ENCODE data around the gene GID8. TPM values are rescaled to one million over a fixed set of nuclear protein-coding genes. Genes with fewer than 3 reads are reported as not detected.

The GID8 gene
- total and polyA plus RNA-seq, 9 of the 15 experiments (the other 6 are each of a cell fraction or from before 2014, with no cell fraction given): 7.5 to 31.6 (median 22.2) TPM

DNA sequence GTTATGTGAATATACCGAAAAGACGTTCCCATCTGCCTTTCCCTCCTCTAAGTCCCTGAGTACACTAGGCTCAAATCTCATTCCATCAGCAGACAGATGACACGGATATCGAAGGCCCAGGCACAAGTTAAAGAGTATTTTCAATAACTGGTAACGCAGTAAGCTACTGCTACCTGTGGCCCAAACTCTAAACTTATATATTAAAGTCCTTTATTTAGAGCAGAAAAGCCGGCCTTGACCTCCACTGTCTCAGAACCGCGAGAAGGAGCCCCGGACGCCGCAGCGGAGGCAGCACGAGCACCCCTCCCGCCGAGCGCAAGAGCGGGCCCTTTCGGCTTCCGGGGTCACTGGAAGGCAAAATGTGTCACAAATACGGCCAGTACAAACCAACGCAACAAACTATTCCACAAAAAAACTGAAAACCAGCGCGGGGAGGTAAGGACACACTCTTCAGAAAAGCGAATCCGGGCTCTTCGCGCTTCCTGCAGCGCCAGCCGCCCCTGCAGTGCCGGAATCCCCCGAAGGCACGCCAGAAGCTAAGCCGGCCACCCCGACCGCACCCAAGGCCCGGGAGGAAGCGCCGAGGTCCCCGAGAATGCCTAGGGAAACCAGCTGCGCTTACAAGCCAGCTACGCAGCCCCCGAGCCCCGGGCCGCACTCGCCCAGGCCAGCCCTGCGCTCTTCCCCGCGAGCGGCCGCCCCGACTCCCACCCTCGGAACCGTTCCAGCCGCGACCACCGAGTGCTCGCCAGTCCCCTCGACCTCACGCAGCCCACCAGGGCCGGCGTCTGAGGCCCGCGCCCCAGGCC, 12.3 kb upstream of the GID8 start (continued):
- TF ChIP-seq, protein P1, sequence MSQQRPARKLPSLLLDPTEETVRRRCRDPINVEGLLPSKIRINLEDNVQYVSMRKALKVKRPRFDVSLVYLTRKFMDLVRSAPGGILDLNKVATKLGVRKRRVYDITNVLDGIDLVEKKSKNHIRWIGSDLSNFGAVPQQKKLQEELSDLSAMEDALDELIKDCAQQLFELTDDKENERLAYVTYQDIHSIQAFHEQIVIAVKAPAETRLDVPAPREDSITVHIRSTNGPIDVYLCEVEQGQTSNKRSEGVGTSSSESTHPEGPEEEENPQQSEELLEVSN (IDR thresholded peaks at IDR 0.05; ENCODE audit: borderline replicate concordance in 1 of 2, extremely low read depth in 1 of 2, insufficient read depth in 1 of 2, insufficient read length in 1 of 2, low read depth in 1 of 2, low read length in 1 of 2, poor library complexity in 1 of 2, severe bottlenecking in 1 of 2): peak in 1 of 2 experiments; percentile 74
- TF ChIP-seq KLF6 (CRISPR knock-in tag; IDR thresholded peaks at IDR 0.05; ENCODE audit: borderline replicate concordance): no peak
- no peak for TF ChIP-seq HDAC6 (IDR thresholded peaks at IDR 0.05; ENCODE audit: low read depth, low read length)
- TF ChIP-seq ZNF76 (CRISPR knock-in tag; IDR thresholded peaks at IDR 0.05; ENCODE audit: borderline replicate concordance): no peak
- TF ChIP-seq, protein P2, sequence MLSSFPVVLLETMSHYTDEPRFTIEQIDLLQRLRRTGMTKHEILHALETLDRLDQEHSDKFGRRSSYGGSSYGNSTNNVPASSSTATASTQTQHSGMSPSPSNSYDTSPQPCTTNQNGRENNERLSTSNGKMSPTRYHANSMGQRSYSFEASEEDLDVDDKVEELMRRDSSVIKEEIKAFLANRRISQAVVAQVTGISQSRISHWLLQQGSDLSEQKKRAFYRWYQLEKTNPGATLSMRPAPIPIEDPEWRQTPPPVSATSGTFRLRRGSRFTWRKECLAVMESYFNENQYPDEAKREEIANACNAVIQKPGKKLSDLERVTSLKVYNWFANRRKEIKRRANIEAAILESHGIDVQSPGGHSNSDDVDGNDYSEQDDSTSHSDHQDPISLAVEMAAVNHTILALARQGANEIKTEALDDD (IDR thresholded peaks at IDR 0.05): no peak
- TF ChIP-seq SMAD1 (IDR thresholded peaks at IDR 0.05; ENCODE audit: low read depth, low read length, partially characterized antibody): no peak
- TF ChIP-seq ZNF384 (IDR thresholded peaks at IDR 0.05; ENCODE audit: low read depth, low read length): no peak
- TF ChIP-seq, protein P3, sequence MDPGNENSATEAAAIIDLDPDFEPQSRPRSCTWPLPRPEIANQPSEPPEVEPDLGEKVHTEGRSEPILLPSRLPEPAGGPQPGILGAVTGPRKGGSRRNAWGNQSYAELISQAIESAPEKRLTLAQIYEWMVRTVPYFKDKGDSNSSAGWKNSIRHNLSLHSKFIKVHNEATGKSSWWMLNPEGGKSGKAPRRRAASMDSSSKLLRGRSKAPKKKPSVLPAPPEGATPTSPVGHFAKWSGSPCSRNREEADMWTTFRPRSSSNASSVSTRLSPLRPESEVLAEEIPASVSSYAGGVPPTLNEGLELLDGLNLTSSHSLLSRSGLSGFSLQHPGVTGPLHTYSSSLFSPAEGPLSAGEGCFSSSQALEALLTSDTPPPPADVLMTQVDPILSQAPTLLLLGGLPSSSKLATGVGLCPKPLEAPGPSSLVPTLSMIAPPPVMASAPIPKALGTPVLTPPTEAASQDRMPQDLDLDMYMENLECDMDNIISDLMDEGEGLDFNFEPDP (CRISPR knock-in tag; IDR thresholded peaks at IDR 0.05): no peak
- TF ChIP-seq ZNF263 (CRISPR knock-in tag; IDR thresholded peaks at IDR 0.05; ENCODE audit: borderline replicate concordance): 0 out of 2 replicates have a peak, but pooled peaks have one; percentile 38
- peak; percentile 84 for TF ChIP-seq RBM22 (IDR thresholded peaks at IDR 0.05; ENCODE audit: low read depth, low read length, poor library complexity, severe bottlenecking)
- TF ChIP-seq ZNF41 (CRISPR knock-in tag; conservative IDR thresholded peaks at IDR 0.05): no peak
- TF ChIP-seq, protein P4, sequence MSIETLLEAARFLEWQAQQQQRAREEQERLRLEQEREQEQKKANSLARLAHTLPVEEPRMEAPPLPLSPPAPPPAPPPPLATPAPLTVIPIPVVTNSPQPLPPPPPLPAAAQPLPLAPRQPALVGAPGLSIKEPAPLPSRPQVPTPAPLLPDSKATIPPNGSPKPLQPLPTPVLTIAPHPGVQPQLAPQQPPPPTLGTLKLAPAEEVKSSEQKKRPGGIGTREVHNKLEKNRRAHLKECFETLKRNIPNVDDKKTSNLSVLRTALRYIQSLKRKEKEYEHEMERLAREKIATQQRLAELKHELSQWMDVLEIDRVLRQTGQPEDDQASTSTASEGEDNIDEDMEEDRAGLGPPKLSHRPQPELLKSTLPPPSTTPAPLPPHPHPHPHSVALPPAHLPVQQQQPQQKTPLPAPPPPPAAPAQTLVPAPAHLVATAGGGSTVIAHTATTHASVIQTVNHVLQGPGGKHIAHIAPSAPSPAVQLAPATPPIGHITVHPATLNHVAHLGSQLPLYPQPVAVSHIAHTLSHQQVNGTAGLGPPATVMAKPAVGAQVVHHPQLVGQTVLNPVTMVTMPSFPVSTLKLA (conservative IDR thresholded peaks at IDR 0.05): peak in 1 of 2 experiments; percentile 36; a peak in 1 of 4 replicates
- no peak for TF ChIP-seq SIN3B (IDR thresholded peaks at IDR 0.05; ENCODE audit: low read depth)
- no peak for TF ChIP-seq HNRNPLL (IDR thresholded peaks at IDR 0.05; ENCODE audit: low read depth, low read length, poor library complexity, severe bottlenecking)
- TF ChIP-seq ZNF3 (CRISPR knock-in tag; IDR thresholded peaks at IDR 0.05): no peak
- no peak for TF ChIP-seq ZNF184 (CRISPR knock-in tag; IDR thresholded peaks at IDR 0.05)
- no peak for TF ChIP-seq PTTG1 (tag; IDR thresholded peaks at IDR 0.05; ENCODE audit: low read depth)
- no peak for TF ChIP-seq ZNF561 (CRISPR knock-in tag; conservative IDR thresholded peaks at IDR 0.05)
- no peak for TF ChIP-seq ZNF197 (CRISPR knock-in tag; IDR thresholded peaks at IDR 0.05; ENCODE audit: low read depth)
- no peak for TF ChIP-seq SMARCB1 (IDR thresholded peaks at IDR 0.05; ENCODE audit: insufficient read length, low read depth)
- no peak for TF ChIP-seq PURB (CRISPR knock-in tag; IDR thresholded peaks at IDR 0.05; ENCODE audit: low read depth)
